Lower leg skin (tissue), 4 donors: Measurements from ENCODE around the gene CAMTA1. TPM values are rescaled to one million over a fixed set of nuclear protein-coding genes. Genes with fewer than 3 reads are reported as not detected.

Source experiments
- DNase-seq, 2 donors: peaks; one replicate each; pipeline ENCODE4 v3.0.0-alpha.2; 2019; ENCODE audit warnings: low spot score in 2 of 2
- H3K4me3 ChIP-seq: fragments of 200-600 bp; sonication (generic); 2 replicates; pipeline ENCODE4 v1.5.1; 2017; ENCODE audit warnings: mild to moderate bottlenecking, low read depth; ENCODE audit not compliant: poor library complexity, severe bottlenecking
- POLR2A ChIP-seq, 2 donors: fragments of 450-650 bp; IDR thresholded peaks; one replicate each; pipeline ENCODE4 v1.6.1; 2016 to 2017; ENCODE audit warnings: antibody characterized with exemption in 2 of 2, mild to moderate bottlenecking in 1 of 2, moderate library complexity in 1 of 2
- WGBS, 2 donors: methylation state at CpG; one replicate each; pipeline ENCODE4 v1.1.5; 2018; 5-methylcytosine and 5-hydroxymethylcytosine counted together
- intact Hi-C: fragments of 100-400 bp; cut with DNase I; formaldehyde crosslinking; loops from one replicate; pipeline ENCODE4 v1.15.0; 2023; ENCODE audit warnings: low total_unique reads
- total RNA-seq, 4 donors: library from RNA; depleted of rRNA; stranded (reverse); fragments of >200 nt; gene quantifications; one replicate each; pipeline ENCODE4 v1.1.0, GENCODE V29; 2016
- TF ChIP-seq, protein P1 (sequence below), 3 donors: fragments of 450-650 bp; IDR thresholded peaks; one replicate each; pipeline ENCODE4 v1.5.1; 2016; ENCODE audit warnings: antibody characterized with exemption in 3 of 3, mild to moderate bottlenecking in 3 of 3, moderate library complexity in 2 of 3

The CAMTA1 gene
- total RNA-seq, 4 donors from 2014 or later: 24.4 to 52.3 (median 32.9) TPM

DNA sequence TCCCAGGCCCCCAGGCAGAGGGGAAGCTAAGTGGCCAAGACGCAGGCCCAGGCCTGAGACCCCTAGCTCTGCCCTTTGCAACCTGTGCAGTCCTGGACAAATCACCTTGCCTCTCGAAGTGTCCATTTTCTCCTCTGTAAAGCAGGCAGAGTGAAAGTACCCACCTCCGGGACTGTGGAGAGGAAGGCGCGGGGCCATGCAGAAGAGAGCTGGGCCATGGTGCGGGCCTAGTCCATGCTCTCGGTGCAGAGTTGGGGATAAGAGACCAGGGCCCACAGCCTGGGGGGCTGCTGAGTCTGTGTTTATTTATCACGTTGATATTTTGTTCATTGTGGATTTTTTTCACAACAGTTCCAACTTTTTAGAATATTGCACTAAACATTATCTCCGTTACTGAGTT is 825.7 kb downstream of the CAMTA1 start:
- no peak overlapping the region for H3K4me3 ChIP-seq
- DNase-seq: no peak
- WGBS, 2 donors: 75 to 90% methylated on average over 6 to 9 of the region's 9 CpGs
- intact Hi-C loops: no loop called here
- TF ChIP-seq, protein P1, sequence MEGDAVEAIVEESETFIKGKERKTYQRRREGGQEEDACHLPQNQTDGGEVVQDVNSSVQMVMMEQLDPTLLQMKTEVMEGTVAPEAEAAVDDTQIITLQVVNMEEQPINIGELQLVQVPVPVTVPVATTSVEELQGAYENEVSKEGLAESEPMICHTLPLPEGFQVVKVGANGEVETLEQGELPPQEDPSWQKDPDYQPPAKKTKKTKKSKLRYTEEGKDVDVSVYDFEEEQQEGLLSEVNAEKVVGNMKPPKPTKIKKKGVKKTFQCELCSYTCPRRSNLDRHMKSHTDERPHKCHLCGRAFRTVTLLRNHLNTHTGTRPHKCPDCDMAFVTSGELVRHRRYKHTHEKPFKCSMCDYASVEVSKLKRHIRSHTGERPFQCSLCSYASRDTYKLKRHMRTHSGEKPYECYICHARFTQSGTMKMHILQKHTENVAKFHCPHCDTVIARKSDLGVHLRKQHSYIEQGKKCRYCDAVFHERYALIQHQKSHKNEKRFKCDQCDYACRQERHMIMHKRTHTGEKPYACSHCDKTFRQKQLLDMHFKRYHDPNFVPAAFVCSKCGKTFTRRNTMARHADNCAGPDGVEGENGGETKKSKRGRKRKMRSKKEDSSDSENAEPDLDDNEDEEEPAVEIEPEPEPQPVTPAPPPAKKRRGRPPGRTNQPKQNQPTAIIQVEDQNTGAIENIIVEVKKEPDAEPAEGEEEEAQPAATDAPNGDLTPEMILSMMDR (IDR thresholded peaks at IDR 0.05): no peak
- no peak for TF ChIP-seq POLR2A (IDR thresholded peaks at IDR 0.05)

DNA sequence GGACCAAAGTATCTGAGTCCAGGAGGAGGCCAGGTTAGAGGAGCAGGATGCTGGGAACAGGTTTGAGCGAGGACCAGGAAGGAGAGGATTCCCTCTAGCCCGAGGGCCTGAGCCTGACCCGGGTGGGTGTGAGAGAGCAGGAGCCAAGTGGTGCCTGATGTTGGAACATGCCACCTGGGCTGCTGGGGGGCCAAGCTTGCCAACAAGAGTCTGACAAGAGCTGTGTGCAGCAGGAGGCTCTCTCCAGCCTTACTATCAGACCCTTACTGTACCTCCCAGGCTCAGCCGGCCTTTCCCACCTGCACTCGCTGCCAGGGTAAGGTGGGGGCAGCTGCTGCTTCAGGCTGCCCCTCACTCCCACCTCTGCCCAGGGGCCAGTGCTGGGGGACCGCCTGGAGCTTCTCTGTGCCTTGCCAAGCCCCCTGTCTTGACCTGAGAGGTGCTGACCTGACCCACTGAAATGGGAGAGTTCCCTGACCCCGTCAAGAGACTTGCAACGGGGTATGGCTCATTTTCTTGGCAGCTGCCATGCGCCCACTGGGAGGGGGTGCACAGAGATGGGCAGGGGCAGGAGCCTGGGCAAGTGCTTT is 826.3 kb downstream of the CAMTA1 start:
- intact Hi-C loops: no loop called here
- TF ChIP-seq, protein P1 (IDR thresholded peaks at IDR 0.05): no peak
- TF ChIP-seq POLR2A (IDR thresholded peaks at IDR 0.05): no peak
- WGBS, 2 donors: 68 to 78% methylated on average over 9 of the region's 9 CpGs
- no peak for DNase-seq
- no peak overlapping the region for H3K4me3 ChIP-seq

DNA sequence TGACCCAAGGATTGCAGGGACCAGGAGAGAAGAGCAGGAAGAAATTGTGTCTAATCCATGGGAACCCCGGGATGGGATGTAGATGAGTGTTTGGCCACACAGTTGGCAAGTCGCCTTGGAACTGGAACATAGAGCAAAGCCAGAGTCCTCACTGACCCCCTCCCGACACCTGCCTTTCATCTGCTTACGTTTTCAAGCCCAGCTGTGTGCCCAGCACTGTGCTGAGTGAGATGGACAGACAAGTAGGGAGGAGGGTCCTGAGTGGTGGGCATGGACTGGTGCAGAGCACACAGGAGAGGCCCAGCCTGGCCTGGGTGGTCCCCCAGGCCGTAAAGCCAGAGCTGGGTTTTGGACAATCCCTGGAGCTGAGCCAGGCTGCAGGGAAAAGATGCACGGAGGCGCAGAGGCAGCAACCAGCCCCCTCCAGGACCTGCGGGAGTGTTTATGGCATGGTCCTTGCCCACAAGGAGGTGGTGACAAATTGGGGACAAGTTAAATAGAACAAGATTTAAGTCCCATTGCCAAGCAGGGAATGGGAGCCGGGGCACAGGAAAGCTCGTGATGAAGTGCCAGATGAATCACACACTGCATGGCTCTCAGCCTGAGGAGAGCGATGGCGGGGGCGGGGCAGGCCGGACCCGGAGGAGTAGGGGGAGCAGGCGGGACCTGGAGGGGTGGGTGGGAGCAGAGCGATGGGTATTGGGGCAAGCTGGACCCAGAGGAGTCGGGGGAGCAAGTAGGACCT is 828.0 kb downstream of the CAMTA1 start:
- no peak for TF ChIP-seq POLR2A (IDR thresholded peaks at IDR 0.05)
- TF ChIP-seq, protein P1 (IDR thresholded peaks at IDR 0.05): no peak
- WGBS, 2 donors: 70 to 75% methylated on average over 18 of the region's 18 CpGs

DNA sequence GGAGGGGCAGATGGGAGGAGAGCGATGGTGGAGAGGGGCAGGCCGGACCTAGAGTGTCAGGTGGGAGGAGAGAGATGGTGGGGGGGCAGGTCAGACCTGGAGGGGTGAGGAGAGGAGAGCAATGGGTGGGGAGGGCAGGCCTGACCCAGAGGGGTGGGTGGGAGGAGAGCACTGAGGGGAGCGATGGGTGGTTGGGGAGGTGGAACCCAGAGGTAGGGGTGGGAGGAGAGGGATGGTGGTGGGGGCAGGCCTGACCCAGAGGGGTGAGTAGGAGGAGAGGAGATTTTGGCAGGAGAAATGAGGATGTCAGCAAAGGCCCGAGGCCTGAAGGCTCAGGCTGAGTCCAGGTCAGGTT is 828.6 kb downstream of the CAMTA1 start:
- no peak for DNase-seq
- intact Hi-C loops: no loop called here
- no peak overlapping the region for H3K4me3 ChIP-seq
- WGBS, 2 donors: 87 to 89% methylated on average over 4 of the region's 4 CpGs
- TF ChIP-seq, protein P1 (IDR thresholded peaks at IDR 0.05): no peak
- no peak for TF ChIP-seq POLR2A (IDR thresholded peaks at IDR 0.05)

More for the DNA sequence above, 828.0 kb downstream of the CAMTA1 start:
- no peak for DNase-seq
- no peak overlapping the region for H3K4me3 ChIP-seq
- intact Hi-C loops: no loop called here

DNA sequence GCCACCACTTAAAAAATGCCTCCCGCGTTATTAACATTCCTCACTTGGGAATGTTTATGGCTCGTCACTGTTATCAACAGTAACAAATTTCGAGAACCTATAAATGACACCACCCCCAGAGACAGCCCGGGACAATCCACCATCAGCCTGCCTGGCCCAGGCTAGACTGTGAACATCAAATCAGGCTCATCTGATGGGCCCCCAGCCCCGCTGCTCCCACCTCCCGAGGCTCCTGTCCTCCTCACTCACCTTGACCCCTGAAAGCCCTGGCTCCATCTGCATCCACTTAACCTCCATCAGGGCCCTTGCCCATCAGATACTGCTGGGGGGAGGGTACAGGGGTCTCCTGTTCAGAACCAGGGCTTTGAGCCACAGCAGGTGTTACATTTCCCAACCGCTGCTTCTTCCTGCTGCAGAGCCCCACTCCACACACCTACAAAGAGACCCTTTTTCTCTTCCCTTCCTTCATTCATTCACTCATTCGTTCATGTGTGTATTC is 829.4 kb downstream of the CAMTA1 start:
- intact Hi-C loops: no loop called here

More for the DNA sequence above, 829.4 kb downstream of the CAMTA1 start:
- TF ChIP-seq, protein P1 (IDR thresholded peaks at IDR 0.05): no peak
- TF ChIP-seq POLR2A (IDR thresholded peaks at IDR 0.05): no peak
- WGBS, 2 donors: 55 to 59% methylated on average over 9 of the region's 9 CpGs
- no peak for DNase-seq
- no peak overlapping the region for H3K4me3 ChIP-seq
